ENCODE results near the gene ITGA2. TPM values are rescaled to one million over a fixed set of nuclear protein-coding genes. Genes with fewer than 3 reads are reported as not detected.
A peak's percentile ranks its signal among the peaks of the same experiment; 100 is the strongest.

The ITGA2 gene
- total and polyA plus RNA-seq, 2 experiments from 2014 or later: 10.4 to 21.5 TPM

- no peaks in the 10 kb centered on the region for H3K27me3 ChIP-seq (replicated peaks; ENCODE audit: insufficient read depth)
- no peaks in the 10 kb centered on the region for H3K9me3 ChIP-seq (ENCODE audit: low read depth)
- H2AFZ ChIP-seq: no peak overlapping the region
- H3K4me2 ChIP-seq (ENCODE audit: unreplicated experiment): no peak overlapping the region
- H3F3A ChIP-seq (ENCODE audit: insufficient read depth): no peaks in the 10 kb centered on the region
- no peaks in the 10 kb centered on the region for H3K36me3 ChIP-seq (ENCODE audit: low read depth)
- no peaks in the 10 kb centered on the region for H3K9me2 ChIP-seq (ENCODE audit: insufficient read depth)
- TF ChIP-seq EZH2 (IDR thresholded peaks at IDR 0.05; ENCODE audit: insufficient read depth, poor library complexity, severe bottlenecking) (no peak), EZH2phosphoT487 (IDR thresholded peaks at IDR 0.05; ENCODE audit: insufficient read depth, low read depth) (no peak)
- H3K27ac ChIP-seq: no peak overlapping the region
- no peaks in the 10 kb centered on the region for H4K20me1 ChIP-seq (ENCODE audit: insufficient read depth)
- H3K79me2 ChIP-seq (ENCODE audit: insufficient read depth): no peaks in the 10 kb centered on the region
- no peak for DNase-seq
- no peak overlapping the region for H3K9ac ChIP-seq
- H3K4me1 ChIP-seq (ENCODE audit: insufficient read depth): no peaks in the 10 kb centered on the region
- 88 to 100% methylated on average over 1 of the region's 1 CpG for WGBS, 2 experiments (ENCODE audit: low coverage in 1 of 2, low lambda C conversion rate in 2 of 2, missing lambda C conversion rate in 2 of 2)
- in situ Hi-C loops (cut with MboI): loop anchor here (10.0 kb wide), 1 partner anchor 1095 kb away; no protein-coding TSS in a partner anchor
- H3K4me3 ChIP-seq: no peak overlapping the region
These were observed 131.0 kb downstream of the ITGA2 start for GRCh38 chr5:53120165-53120564.

- Histone ChIP-seq H3K27me3 (replicated peaks; ENCODE audit: insufficient read depth) (no peaks in the 10 kb centered on the region), H3K9ac (no peak overlapping the region), H3K79me2 (ENCODE audit: insufficient read depth) (no peaks in the 10 kb centered on the region), H3K9me2 (ENCODE audit: insufficient read depth) (no peaks in the 10 kb centered on the region), H4K20me1 (ENCODE audit: insufficient read depth) (no peaks in the 10 kb centered on the region), H3K4me3 (no peak overlapping the region), H2AFZ (no peak overlapping the region), H3K36me3 (ENCODE audit: low read depth) (no peaks in the 10 kb centered on the region), H3F3A (ENCODE audit: insufficient read depth) (0 out of 2 replicates have a peak, but pooled peaks cover 10% of the 10 kb centered on the region), H3K9me3 (ENCODE audit: low read depth) (no peaks in the 10 kb centered on the region), H3K27ac (no peak overlapping the region), H3K4me2 (ENCODE audit: unreplicated experiment) (no peak overlapping the region), H3K4me1 (ENCODE audit: insufficient read depth) (peaks cover 11% of the 10 kb centered on the region; the same call in 1 of the 2 replicates)
- peak; percentile 51 for DNase-seq
- no peak for TF ChIP-seq EZH2phosphoT487 (IDR thresholded peaks at IDR 0.05; ENCODE audit: insufficient read depth, low read depth)
- TF ChIP-seq EZH2 (IDR thresholded peaks at IDR 0.05; ENCODE audit: insufficient read depth, poor library complexity, severe bottlenecking): no peak
- in situ Hi-C loops (cut with MboI): loop anchor here (10.0 kb wide), 1 partner anchor 1091 kb away; no protein-coding TSS in a partner anchor
These were observed 134.6 kb downstream of the ITGA2 start for GRCh38 chr5:53123702-53124101.

- in situ Hi-C loops (cut with MboI): loop anchor here (10.0 kb wide), 1 partner anchor 1088 kb away; no protein-coding TSS in a partner anchor
- Histone ChIP-seq H4K20me1 (ENCODE audit: insufficient read depth) (no peaks in the 10 kb centered on the region), H3K9me2 (ENCODE audit: insufficient read depth) (no peaks in the 10 kb centered on the region), H3K36me3 (ENCODE audit: low read depth) (no peaks in the 10 kb centered on the region), H3K9ac (no peak overlapping the region), H3K79me2 (ENCODE audit: insufficient read depth) (no peaks in the 10 kb centered on the region), H3K27me3 (replicated peaks; ENCODE audit: insufficient read depth) (no peaks in the 10 kb centered on the region), H3K4me3 (no peak overlapping the region), H2AFZ (peak overlapping the region; percentile 52; the same call in 1 of the 2 replicates), H3K27ac (no peak overlapping the region), H3K4me1 (ENCODE audit: insufficient read depth) (peaks cover 25% of the 10 kb centered on the region), H3F3A (ENCODE audit: insufficient read depth) (peaks cover 28% of the 10 kb centered on the region; the same call in 1 of the 2 replicates), H3K9me3 (ENCODE audit: low read depth) (no peaks in the 10 kb centered on the region), H3K4me2 (ENCODE audit: unreplicated experiment) (peak overlapping the region; percentile 12)
- WGBS, 2 experiments (ENCODE audit: low coverage in 1 of 2, low lambda C conversion rate in 2 of 2, missing lambda C conversion rate in 2 of 2): 45 to 46% methylated on average over 3 of the region's 3 CpGs
- peak; percentile 78 for DNase-seq
- TF ChIP-seq EZH2phosphoT487 (IDR thresholded peaks at IDR 0.05; ENCODE audit: insufficient read depth, low read depth) (no peak), EZH2 (IDR thresholded peaks at IDR 0.05; ENCODE audit: insufficient read depth, poor library complexity, severe bottlenecking) (no peak)
These were observed 137.4 kb downstream of the ITGA2 start for GRCh38 chr5:53126521-53126920.

- Histone ChIP-seq H3F3A (ENCODE audit: insufficient read depth) (peaks cover 28% of the 10 kb centered on the region; the same call in 1 of the 2 replicates), H3K79me2 (ENCODE audit: insufficient read depth) (no peaks in the 10 kb centered on the region), H3K36me3 (ENCODE audit: low read depth) (no peaks in the 10 kb centered on the region), H3K9ac (no peak overlapping the region), H3K4me2 (ENCODE audit: unreplicated experiment) (no peak overlapping the region), H3K27me3 (replicated peaks; ENCODE audit: insufficient read depth) (no peaks in the 10 kb centered on the region), H3K27ac (no peak overlapping the region), H3K4me3 (no peak overlapping the region), H4K20me1 (ENCODE audit: insufficient read depth) (no peaks in the 10 kb centered on the region), H2AFZ (no peak overlapping the region), H3K9me2 (ENCODE audit: insufficient read depth) (no peaks in the 10 kb centered on the region), H3K9me3 (ENCODE audit: low read depth) (no peaks in the 10 kb centered on the region), H3K4me1 (ENCODE audit: insufficient read depth) (peaks cover 25% of the 10 kb centered on the region)
- TF ChIP-seq EZH2 (IDR thresholded peaks at IDR 0.05; ENCODE audit: insufficient read depth, poor library complexity, severe bottlenecking) (no peak), EZH2phosphoT487 (IDR thresholded peaks at IDR 0.05; ENCODE audit: insufficient read depth, low read depth) (no peak)
- 64 to 78% methylated on average over 1 of the region's 1 CpG for WGBS, 2 experiments (ENCODE audit: low coverage in 1 of 2, low lambda C conversion rate in 2 of 2, missing lambda C conversion rate in 2 of 2)
- DNase-seq: no peak
- in situ Hi-C loops (cut with MboI): loop anchor here (10.0 kb wide), 1 partner anchor 1088 kb away; no protein-coding TSS in a partner anchor
These were observed 138.0 kb downstream of the ITGA2 start for GRCh38 chr5:53127107-53127506.

Measured in GM23248 (cell line).